Nephron (organoid): ENCODE data around the gene TPK1.

Experiments used
- H3K27ac Mint-ChIP-seq, 3 experiments: 2 replicates each; pipeline ENCODE4 v1.8.0; 2020; ENCODE audit warnings: mixed read lengths in 3 of 3, mild to moderate bottlenecking in 2 of 3, moderate library complexity in 1 of 3
- H3K27me3 Mint-ChIP-seq: 2 replicates; pipeline ENCODE4 v1.8.0; 2021; ENCODE audit warnings: low read depth, mild to moderate bottlenecking, moderate library complexity, mixed read lengths
- H3K36me3 Mint-ChIP-seq: 2 replicates; pipeline ENCODE4 v1.8.0; 2020; ENCODE audit warnings: low read depth, mixed read lengths
- H3K4me1 Mint-ChIP-seq: 2 replicates; pipeline ENCODE4 v1.8.0; 2020; ENCODE audit warnings: mixed read lengths
- H3K4me3 Mint-ChIP-seq, 3 experiments: 2 replicates each; pipeline ENCODE4 v1.8.0; 2020; ENCODE audit warnings: mild to moderate bottlenecking in 3 of 3, mixed read lengths in 3 of 3, moderate library complexity in 2 of 3
- H3K9me3 Mint-ChIP-seq: 2 replicates; pipeline ENCODE4 v1.8.0; 2020; ENCODE audit warnings: mixed read lengths
- CTCF ChIP-seq, 3 experiments: fragments of 200-600 bp; sonication (generic); IDR thresholded peaks; one replicate each; pipeline ENCODE4 v1.5.0; 2021; ENCODE audit warnings: antibody characterized with exemption in 3 of 3; ENCODE audit not compliant: unreplicated experiment in 3 of 3

The TPK1 gene

DNA sequence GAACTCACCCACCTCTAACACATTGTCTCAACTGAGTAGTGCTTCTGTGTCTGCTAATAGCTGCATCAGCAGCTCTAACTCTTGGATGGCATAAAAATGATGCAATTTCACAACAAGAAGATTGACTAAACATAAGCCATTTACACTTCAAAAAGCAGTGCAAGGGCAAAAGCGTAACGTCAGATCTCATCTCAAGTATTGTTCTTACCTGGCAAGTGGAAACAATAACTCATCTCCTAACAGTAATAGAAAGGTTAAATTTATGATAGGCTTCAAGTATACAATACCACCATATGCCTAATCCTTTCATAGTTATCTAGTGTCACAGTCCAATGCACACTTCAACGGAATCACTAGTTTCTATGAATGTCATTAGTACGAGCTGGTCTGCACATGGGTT, 14.8 kb downstream of the TPK1 start:
- TF ChIP-seq CTCF (IDR thresholded peaks at IDR 0.05; ENCODE audit: unreplicated experiment in 3 of 3), result no peak
- no peaks in the 10 kb centered on the region for H3K27me3 Mint-ChIP-seq
- H3K4me3 Mint-ChIP-seq, result no peak overlapping the region
- peaks cover 29% of the 10 kb centered on the region for H3K4me1 Mint-ChIP-seq
- H3K27ac Mint-ChIP-seq, result peak overlapping the region; percentile 17 to 41 (median 37)
- no peaks in the 10 kb centered on the region for H3K9me3 Mint-ChIP-seq
- no peaks in the 10 kb centered on the region for H3K36me3 Mint-ChIP-seq

GRCh38 chr7:144820552-144820951, 15.3 kb downstream of the TPK1 start:
- TF ChIP-seq CTCF (IDR thresholded peaks at IDR 0.05; ENCODE audit: unreplicated experiment in 3 of 3), result no peak
- Mint-ChIP-seq H3K27me3 (no peaks in the 10 kb centered on the region), H3K4me1 (peaks cover 24% of the 10 kb centered on the region), H3K4me3 (no peak overlapping the region), H3K36me3 (no peaks in the 10 kb centered on the region), H3K27ac (no peak overlapping the region), H3K9me3 (no peaks in the 10 kb centered on the region)

DNA sequence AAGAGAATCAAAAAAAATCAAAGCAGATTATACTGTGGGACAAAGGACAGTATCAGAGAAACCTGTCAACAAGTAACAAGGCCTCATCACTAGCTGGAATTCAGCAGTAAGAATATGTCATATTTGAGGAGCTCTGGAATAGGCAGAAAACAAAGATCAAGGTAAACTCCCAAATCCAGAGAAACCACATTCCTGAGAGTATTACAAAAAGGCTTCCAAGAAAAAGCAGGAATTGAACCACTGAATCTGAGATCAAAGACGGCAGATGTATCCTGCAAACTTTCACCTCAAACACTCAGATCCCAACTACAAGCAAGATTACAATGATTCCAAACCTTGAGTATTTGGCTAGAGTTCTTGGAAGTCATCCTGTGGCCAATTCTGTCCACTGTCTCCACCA, 16.3 kb downstream of the TPK1 start:
- no peaks in the 10 kb centered on the region for H3K36me3 Mint-ChIP-seq
- no peaks in the 10 kb centered on the region for H3K27me3 Mint-ChIP-seq
- H3K4me3 Mint-ChIP-seq, result no peak overlapping the region
- no peaks in the 10 kb centered on the region for H3K9me3 Mint-ChIP-seq
- TF ChIP-seq CTCF (IDR thresholded peaks at IDR 0.05; ENCODE audit: unreplicated experiment in 3 of 3), result no peak
- peaks cover 14% of the 10 kb centered on the region for H3K4me1 Mint-ChIP-seq
- no peak overlapping the region for H3K27ac Mint-ChIP-seq

DNA sequence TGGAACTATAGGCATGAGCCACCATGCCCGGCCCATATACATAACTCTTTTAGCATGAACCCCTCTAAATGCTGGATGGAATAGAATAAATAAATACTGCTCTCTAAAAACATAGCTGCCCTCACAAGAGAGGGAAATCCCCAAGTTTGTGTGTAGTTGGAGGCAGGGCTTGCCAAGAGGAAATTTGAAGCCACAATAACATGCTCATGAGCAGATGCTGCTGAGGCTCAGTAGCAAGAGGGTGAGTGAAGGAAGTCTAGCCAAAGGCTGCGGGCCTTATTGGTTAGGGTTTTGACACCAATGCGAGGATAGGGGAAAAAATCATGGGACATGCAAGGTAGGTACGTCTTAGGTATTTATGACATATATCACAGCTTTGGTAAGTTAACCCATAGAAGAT, 17.3 kb downstream of the TPK1 start:
- Mint-ChIP-seq H3K27me3 (no peaks in the 10 kb centered on the region), H3K9me3 (no peaks in the 10 kb centered on the region)

GRCh38 chr7:144817001-144817400, 18.9 kb downstream of the TPK1 start:
- Mint-ChIP-seq H3K36me3 (no peaks in the 10 kb centered on the region), H3K27me3 (no peaks in the 10 kb centered on the region), H3K4me3 (no peak overlapping the region), H3K4me1 (peaks cover 6% of the 10 kb centered on the region), H3K9me3 (no peaks in the 10 kb centered on the region), H3K27ac (peak overlapping the region in 1 of 3 experiments; percentile 62)
- no peak for TF ChIP-seq CTCF (IDR thresholded peaks at IDR 0.05; ENCODE audit: unreplicated experiment in 3 of 3)

More for the DNA sequence above, 17.3 kb downstream of the TPK1 start:
- no peaks in the 10 kb centered on the region for H3K36me3 Mint-ChIP-seq
- H3K4me1 Mint-ChIP-seq, result peaks cover 6% of the 10 kb centered on the region
- no peak for TF ChIP-seq CTCF (IDR thresholded peaks at IDR 0.05; ENCODE audit: unreplicated experiment in 3 of 3)
- peak overlapping the region in 1 of 3 experiments; percentile 12 for H3K27ac Mint-ChIP-seq
- no peak overlapping the region for H3K4me3 Mint-ChIP-seq

- peaks cover under 1% of the 10 kb centered on the region for H3K27me3 Mint-ChIP-seq
- H3K36me3 Mint-ChIP-seq, result no peaks in the 10 kb centered on the region
- no peak overlapping the region for H3K4me3 Mint-ChIP-seq
- H3K4me1 Mint-ChIP-seq, result peaks cover 6% of the 10 kb centered on the region
- TF ChIP-seq CTCF (IDR thresholded peaks at IDR 0.05; ENCODE audit: unreplicated experiment in 3 of 3), result no peak
- no peak overlapping the region for H3K27ac Mint-ChIP-seq
- H3K9me3 Mint-ChIP-seq, result no peaks in the 10 kb centered on the region
These were observed 21.6 kb downstream of the TPK1 start for GRCh38 chr7:144814299-144814698.
